Measurements from ENCODE around the gene SLCO3A1. TPM values are rescaled to one million over a fixed set of nuclear protein-coding genes. Genes with fewer than 3 reads are reported as not detected.

The SLCO3A1 gene
- total RNA-seq, 3 donors from 2014 or later, result 13.4 to 23.8 (median 14.3) TPM

- TF ChIP-seq, protein P1, sequence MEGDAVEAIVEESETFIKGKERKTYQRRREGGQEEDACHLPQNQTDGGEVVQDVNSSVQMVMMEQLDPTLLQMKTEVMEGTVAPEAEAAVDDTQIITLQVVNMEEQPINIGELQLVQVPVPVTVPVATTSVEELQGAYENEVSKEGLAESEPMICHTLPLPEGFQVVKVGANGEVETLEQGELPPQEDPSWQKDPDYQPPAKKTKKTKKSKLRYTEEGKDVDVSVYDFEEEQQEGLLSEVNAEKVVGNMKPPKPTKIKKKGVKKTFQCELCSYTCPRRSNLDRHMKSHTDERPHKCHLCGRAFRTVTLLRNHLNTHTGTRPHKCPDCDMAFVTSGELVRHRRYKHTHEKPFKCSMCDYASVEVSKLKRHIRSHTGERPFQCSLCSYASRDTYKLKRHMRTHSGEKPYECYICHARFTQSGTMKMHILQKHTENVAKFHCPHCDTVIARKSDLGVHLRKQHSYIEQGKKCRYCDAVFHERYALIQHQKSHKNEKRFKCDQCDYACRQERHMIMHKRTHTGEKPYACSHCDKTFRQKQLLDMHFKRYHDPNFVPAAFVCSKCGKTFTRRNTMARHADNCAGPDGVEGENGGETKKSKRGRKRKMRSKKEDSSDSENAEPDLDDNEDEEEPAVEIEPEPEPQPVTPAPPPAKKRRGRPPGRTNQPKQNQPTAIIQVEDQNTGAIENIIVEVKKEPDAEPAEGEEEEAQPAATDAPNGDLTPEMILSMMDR (IDR thresholded peaks at IDR 0.05), result no peak
- ATAC-seq, result no peak
- Histone ChIP-seq H3K9me3 (no peaks in the 10 kb centered on the region), H3K4me1 (ENCODE audit: low read depth) (no peaks in the 10 kb centered on the region), H3K36me3 (ENCODE audit: low read depth) (no peaks in the 10 kb centered on the region), H3K4me3 (no peak overlapping the region)
- intact Hi-C loops (cut with DNase I, micrococcal nuclease), result no loop called here
- DNase-seq, result no peak
Observed at GRCh38 chr15:92107510-92107909, 254.0 kb downstream of the SLCO3A1 start.

GRCh38 chr15:92109191-92109873 is 255.8 kb downstream of the SLCO3A1 start:
- intact Hi-C loops (cut with DNase I, micrococcal nuclease), result no loop called here
- no peaks in the 10 kb centered on the region for H3K36me3 ChIP-seq (ENCODE audit: low read depth)
- no peaks in the 10 kb centered on the region for H3K9me3 ChIP-seq
- H3K4me3 ChIP-seq, result no peak overlapping the region
- H3K4me1 ChIP-seq (ENCODE audit: low read depth), result no peaks in the 10 kb centered on the region
- TF ChIP-seq, protein P1 (IDR thresholded peaks at IDR 0.05), result no peak
- ATAC-seq (no peak), DNase-seq (no peak)

GRCh38 chr15:92111291-92111690 is 257.8 kb downstream of the SLCO3A1 start:
- TF ChIP-seq, protein P1 (IDR thresholded peaks at IDR 0.05), result no peak

DNA sequence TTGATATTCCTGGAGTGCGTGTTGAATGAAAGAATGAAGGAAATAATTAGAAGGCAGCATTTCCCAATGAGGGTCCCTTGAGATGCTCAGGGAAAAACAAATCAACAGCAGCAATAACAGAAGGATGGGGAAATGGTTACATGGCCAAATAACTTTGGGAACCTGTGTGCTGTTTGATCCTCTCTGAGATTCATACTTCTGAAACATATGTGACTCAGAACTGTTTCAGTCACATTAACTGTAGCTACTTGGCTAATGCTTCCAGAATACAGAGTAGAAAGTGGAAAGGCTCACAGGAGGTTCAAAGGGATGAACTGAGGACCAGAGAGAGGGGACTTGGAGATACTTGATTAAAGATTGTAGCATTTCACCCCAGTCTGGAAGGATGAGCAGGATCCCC is 258.2 kb downstream of the SLCO3A1 start:
- TF ChIP-seq, protein P1 (IDR thresholded peaks at IDR 0.05), result no peak
- no peak for DNase-seq
- no peak for ATAC-seq

More at GRCh38 chr15:92111291-92111690, 257.8 kb downstream of the SLCO3A1 start:
- no peaks in the 10 kb centered on the region for H3K9me3 ChIP-seq
- ATAC-seq (no peak), DNase-seq (no peak)
- H3K4me3 ChIP-seq, result no peak overlapping the region
- intact Hi-C loops (cut with DNase I, micrococcal nuclease), result no loop called here
- no peaks in the 10 kb centered on the region for H3K36me3 ChIP-seq (ENCODE audit: low read depth)
- H3K4me1 ChIP-seq (ENCODE audit: low read depth), result no peaks in the 10 kb centered on the region

DNA sequence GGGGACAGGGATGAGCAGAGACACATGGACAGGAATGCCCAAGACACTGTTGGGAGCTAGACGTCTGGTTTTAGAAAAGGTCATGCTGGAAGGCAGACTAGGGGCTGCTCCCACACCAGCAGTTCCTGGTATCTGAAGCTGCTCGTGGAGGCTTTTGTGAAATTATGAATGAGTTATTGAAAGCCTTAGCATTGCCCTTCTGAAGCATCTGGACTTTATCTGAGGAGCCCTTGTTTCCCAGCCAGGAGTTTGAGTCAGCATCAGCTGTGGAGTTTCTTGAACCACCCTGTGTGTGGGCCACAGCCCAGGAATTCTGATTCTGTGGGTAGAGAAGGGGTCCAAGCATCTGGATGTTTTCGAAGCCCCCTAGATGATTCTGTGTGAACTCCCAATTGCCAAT is 258.7 kb downstream of the SLCO3A1 start:
- Histone ChIP-seq H3K4me1 (ENCODE audit: low read depth) (no peaks in the 10 kb centered on the region), H3K36me3 (ENCODE audit: low read depth) (no peaks in the 10 kb centered on the region), H3K9me3 (no peaks in the 10 kb centered on the region), H3K4me3 (no peak overlapping the region)
- ATAC-seq (no peak), DNase-seq (no peak)
- TF ChIP-seq, protein P1 (IDR thresholded peaks at IDR 0.05), result no peak
- intact Hi-C loops (cut with DNase I, micrococcal nuclease), result no loop called here

More for the DNA sequence above, 258.2 kb downstream of the SLCO3A1 start:
- Histone ChIP-seq H3K36me3 (ENCODE audit: low read depth) (no peaks in the 10 kb centered on the region), H3K4me3 (no peak overlapping the region), H3K9me3 (no peaks in the 10 kb centered on the region), H3K4me1 (ENCODE audit: low read depth) (no peaks in the 10 kb centered on the region)
- intact Hi-C loops (cut with DNase I, micrococcal nuclease), result no loop called here

Data from mucosa of descending colon (tissue), 3 donors.